Measurements from ENCODE around the gene PHRF1.
"Not testable (repeated sequence)": the region's sequence is repeated elsewhere in the genome, so short reads cannot be mapped to it uniquely, and the experiment has no call there.

Gene PHRF1

GRCh38 chr11:635945-636510, 59.8 kb downstream of the PHRF1 start:
- DNase-seq (ENCODE audit: low read depth), result no peak

GRCh38 chr11:636511-637332, 60.5 kb downstream of the PHRF1 start, which contains the start of gene DRD4:
DRD4 (plus strand) TSS chr11:637269; CDS start chr11:637305, 36 bp downstream.
- DNase-seq (ENCODE audit: low read depth), result no peak

GRCh38 chr11:637333-637592, 61.0 kb downstream of the PHRF1 start:
- no peak for DNase-seq (ENCODE audit: low read depth)

- DNase-seq (ENCODE audit: low read depth), result no peak
These were observed 61.6 kb downstream of the PHRF1 start for GRCh38 chr11:637593-638521.

GRCh38 chr11:638631-639331, 62.5 kb downstream of the PHRF1 start:
- DNase-seq (ENCODE audit: low read depth), result no peak

- no peak for DNase-seq (ENCODE audit: low read depth)
These were observed 63.2 kb downstream of the PHRF1 start for GRCh38 chr11:639332-639955.

- no peak for DNase-seq (ENCODE audit: low read depth)
These were observed 63.9 kb downstream of the PHRF1 start for GRCh38 chr11:640021-640706.

GRCh38 chr11:641806-642370, 65.6 kb downstream of the PHRF1 start:
- no peak for DNase-seq (ENCODE audit: low read depth)

- no peak for DNase-seq (ENCODE audit: low read depth)
These were observed 67.1 kb downstream of the PHRF1 start for GRCh38 chr11:643366-643765.

GRCh38 chr11:643849-644738, 67.8 kb downstream of the PHRF1 start:
- DNase-seq (ENCODE audit: low read depth), result no peak

GRCh38 chr11:645536-645935, 69.3 kb downstream of the PHRF1 start:
- DNase-seq (ENCODE audit: low read depth), result no peak

GRCh38 chr11:646214-646613, 69.9 kb downstream of the PHRF1 start:
- no peak for DNase-seq (ENCODE audit: low read depth)

GRCh38 chr11:647672-648158, 71.4 kb downstream of the PHRF1 start:
- DNase-seq (ENCODE audit: low read depth), result not testable (repeated sequence)

- no peak for DNase-seq (ENCODE audit: low read depth)
These were observed 74.2 kb downstream of the PHRF1 start for GRCh38 chr11:650482-650881.

- DNase-seq (ENCODE audit: low read depth), result not testable (repeated sequence)
These were observed 76.9 kb downstream of the PHRF1 start for GRCh38 chr11:653136-653535.

GRCh38 chr11:653837-654236, 77.6 kb downstream of the PHRF1 start:
- DNase-seq (ENCODE audit: low read depth), result no peak

- DNase-seq (ENCODE audit: low read depth), result not testable (repeated sequence)
These were observed 78.2 kb downstream of the PHRF1 start for GRCh38 chr11:654444-654843.

GRCh38 chr11:655036-655726, 78.9 kb downstream of the PHRF1 start:
- DNase-seq (ENCODE audit: low read depth), result no peak

GRCh38 chr11:656426-656825, 80.2 kb downstream of the PHRF1 start:
- no peak for DNase-seq (ENCODE audit: low read depth)
